Breast epithelium (tissue), 3 donors: ENCODE data around the gene DMXL2.
"Not testable (repeated sequence)": the region's sequence is repeated elsewhere in the genome, so short reads cannot be mapped to it uniquely, and the experiment has no call there.

Source experiments
- CTCF ChIP-seq, 3 donors: fragments of 450-650 bp; IDR thresholded peaks; one replicate each; pipeline ENCODE4 v1.5.1; 2016 to 2017; ENCODE audit warnings: antibody characterized with exemption in 3 of 3, mild to moderate bottlenecking in 3 of 3, moderate library complexity in 3 of 3
- POLR2A ChIP-seq: fragments of 450-650 bp; IDR thresholded peaks from one replicate; pipeline ENCODE4 v1.6.1; 2016; ENCODE audit warnings: antibody characterized with exemption, mild to moderate bottlenecking, moderate library complexity

GRCh38 chr15:51423040-51423439 is 199.5 kb downstream of the DMXL2 start:
- not testable (repeated sequence) for TF ChIP-seq CTCF (IDR thresholded peaks at IDR 0.05); POLR2A
